HG03025 (cell line): ENCODE data around the gene SCGB1A1.
"Not testable (repeated sequence)": the region's sequence is repeated elsewhere in the genome, so short reads cannot be mapped to it uniquely, and the experiment has no call there.

Experiments used
- ATAC-seq: cut with Tn5 transposase; IDR thresholded peaks from one replicate; pipeline ENCODE4 v1.9.1; 2021; ENCODE audit warnings: mild to moderate bottlenecking, moderate library complexity; ENCODE audit not compliant: unreplicated experiment, low FRiP score

Gene SCGB1A1

DNA sequence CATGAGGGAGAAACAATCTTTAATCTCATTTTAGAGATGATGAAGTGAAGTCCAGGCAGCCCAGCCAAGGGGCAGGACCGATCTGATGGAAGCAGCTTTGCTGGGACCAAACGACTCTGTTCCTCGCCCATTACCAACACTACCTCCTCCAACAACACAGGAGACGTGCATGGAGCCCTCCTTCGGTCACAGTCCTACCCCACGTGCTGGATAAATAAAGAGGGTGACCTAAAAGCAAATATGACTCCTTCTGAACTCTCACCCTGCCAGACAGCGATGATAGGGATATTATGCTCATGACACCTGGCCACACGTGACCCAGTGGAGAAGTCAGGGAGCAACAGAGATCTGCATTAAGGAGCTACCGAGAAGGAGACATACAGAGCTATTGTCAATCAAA, 26.0 kb downstream of the SCGB1A1 start:
- ATAC-seq: no peak

DNA sequence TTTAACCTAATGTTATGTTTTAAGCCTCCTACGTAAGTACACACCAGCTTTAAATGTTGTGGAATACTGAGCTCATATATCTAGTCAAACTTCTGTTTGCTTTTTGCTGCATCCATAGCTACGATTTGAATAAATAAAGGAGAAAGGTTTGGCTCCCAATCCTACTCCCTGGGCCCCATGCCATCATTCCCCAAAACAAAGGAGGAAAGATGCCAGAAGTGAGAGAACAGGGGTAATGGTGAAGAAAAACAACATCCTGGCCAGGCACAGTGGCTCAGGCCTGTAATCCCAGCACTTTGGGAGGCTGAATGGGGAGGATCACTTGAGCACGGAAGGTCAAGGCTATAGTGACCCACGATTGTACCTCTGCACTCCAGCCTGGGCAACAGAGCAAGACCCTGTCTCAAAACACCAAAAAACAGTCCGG, 26.5 kb downstream of the SCGB1A1 start:
- no peak for ATAC-seq

DNA sequence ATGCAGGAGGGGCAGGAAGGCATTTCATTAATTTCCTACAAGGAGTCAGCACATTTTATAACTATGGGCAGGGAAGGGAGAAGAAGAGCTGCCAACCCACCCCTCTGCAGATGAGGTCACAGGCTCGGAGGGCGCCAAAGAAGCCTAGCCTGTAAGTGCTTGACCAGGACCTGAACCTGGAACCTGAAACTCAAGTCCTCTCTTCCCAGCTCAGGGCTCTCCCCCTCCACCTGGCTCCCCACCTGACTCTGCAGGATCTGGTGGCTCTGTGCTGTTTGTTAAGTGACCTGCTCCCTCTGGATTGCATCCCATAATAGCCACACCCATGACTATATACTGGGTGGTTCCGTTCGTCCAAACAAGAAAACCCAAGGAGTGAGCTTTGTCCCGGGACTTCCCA, 27.3 kb downstream of the SCGB1A1 start:
- ATAC-seq: no peak

DNA sequence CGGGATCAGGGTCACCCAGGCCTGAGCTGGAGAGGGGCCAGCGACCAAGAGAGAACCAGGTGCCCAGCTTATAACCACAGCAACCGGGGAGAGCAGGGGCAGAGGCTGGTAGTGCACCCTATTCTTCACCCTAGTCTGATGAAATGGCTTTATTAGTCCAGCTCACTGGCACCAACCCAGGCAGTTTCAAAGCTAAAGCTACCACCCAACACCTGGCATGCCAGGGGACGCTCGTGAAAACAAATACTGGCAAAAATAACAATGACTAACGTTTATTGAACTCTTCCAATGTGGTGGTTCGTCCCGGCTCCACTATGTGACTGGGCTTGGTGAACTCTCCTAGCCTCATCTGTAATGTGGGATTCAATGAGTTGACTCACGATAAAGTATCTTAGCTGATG, 30.6 kb downstream of the SCGB1A1 start:
- no peak for ATAC-seq

DNA sequence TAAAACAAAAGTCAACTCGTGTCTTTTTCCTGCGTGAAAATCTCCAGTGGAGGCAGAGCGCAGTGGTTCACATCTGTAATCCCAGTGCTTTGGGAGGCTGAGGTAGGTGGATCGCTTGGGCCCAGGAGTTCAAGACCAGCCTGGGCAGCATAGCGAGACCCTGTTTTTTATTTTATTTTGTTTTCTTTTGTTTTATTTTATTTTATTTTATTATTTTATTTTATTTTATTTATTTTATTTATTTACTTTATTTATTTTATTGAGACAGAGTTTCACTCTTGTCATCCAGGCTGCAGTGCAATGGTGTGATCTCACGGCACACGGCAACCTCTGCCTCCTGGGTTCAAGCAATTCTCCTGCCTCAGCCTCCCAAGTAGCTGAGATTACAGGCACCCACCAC, 31.1 kb downstream of the SCGB1A1 start:
- ATAC-seq: not testable (repeated sequence)

DNA sequence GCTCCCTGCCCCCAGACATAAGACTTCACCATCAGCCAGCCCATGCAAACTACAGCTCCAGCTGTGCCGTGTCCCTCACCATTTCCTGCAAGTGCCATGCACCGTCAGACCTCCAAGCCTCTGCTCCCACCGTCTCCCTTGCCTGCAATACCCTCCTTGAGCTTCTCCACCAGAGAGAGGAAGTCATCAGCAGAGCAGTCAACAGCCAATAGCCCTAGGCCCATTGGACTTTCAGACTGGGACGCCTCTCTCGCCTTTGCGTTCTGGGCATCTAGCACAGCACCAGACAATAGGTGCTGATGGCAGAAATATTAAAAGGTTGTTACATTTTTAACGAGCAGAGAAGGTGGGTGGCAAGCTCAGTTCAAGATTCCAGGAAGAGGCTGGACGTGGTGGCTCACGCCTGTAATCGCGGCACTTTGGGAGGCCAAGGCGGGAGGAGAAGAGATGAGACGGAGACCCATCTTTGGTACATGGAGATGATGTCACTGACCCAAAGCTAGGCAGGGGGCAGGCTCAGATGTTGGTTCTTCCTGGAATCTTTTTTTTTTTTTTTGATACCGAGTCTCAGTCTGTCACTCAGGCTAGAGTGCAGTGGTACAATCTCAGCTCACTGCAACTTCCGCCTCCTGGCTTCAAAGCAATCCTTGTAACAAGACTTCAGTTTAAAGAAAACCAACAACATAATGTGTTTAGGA, 31.9 kb downstream of the SCGB1A1 start:
- no peak for ATAC-seq

DNA sequence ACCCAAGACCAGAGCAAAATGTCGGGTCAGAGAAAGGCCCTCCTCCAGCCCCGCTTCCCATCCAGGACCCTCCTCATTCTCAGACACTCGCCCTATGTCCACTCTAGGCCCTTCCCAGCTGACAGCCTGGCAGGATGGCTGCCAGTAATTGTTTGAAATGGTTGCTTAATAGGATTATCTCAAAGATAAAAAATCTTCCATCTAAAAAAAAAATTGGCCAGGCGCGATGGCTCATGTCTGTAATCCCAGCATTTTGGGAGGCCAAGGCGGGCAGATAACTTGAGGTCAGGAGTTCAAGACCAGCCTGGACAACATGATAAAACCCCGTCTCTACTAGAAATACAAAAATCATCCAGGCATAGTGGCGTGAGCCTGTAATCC, 32.4 kb downstream of the SCGB1A1 start:
- ATAC-seq: no peak

DNA sequence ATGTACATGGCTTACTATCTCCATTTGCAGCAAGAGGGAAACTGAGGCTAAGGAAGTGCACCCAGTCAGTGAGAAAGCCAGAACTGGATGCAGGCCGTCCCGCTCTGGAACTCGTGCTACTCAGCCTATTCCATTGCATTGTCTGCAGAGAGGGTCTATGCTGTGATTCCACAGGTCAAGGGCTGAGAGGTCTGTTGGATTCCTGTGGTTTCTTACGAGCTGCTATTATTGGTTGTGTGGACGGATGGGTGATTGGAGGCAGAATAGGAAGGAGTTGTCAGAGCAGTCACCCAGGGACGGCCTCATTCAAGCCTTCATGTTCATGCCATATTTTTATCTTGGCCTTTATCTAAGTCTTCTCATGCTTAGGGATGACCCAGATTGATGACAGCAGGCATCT, 33.4 kb downstream of the SCGB1A1 start:
- no peak for ATAC-seq

DNA sequence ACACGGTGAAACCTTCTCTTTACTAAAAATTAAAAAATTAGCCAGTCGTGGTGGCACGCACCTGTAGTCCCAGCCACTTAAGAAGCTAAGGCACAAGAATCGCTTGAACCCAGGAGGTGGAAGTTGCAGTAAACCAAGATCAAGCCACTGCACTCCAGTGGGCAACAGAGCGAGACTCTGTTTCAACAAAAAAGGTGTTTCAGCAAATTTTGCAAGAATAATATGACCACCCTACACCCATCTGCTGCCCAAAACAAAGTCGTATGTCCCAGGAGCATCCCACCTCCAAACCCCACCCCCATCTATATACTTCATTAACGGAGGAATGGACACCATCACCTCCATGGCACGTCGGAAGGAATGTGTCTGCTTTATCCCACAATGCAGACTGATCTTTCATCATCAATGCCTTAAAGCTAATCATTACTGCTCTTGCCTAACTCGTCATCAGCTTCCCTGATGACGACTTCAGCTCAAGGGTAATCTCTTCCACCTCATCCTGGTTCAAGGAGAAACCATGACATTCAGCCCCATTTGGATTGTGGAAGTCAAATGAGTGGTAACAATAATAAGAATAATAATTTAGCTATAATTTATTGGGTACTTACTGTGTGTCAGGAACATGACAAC, 34.1 kb downstream of the SCGB1A1 start:
- no peak for ATAC-seq

DNA sequence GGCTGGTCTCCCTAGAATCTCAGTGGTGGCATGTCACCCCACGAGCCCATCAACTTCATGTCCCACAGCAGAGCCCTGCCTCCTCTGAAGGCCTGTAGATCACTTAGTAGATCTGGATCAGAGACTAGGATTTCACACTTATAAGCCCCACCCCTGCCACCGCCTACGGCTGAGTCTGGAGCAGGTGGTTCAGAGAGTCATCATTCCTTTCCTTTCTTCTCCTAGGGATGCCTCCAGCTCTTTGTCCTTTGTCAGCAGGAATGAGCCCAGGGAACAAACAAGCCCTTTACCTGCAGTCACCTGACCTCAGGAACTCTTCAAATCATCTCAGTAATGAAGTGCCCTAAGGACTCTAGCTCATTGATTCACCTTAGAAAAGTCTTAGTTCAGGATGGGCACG, 37.8 kb downstream of the SCGB1A1 start:
- ATAC-seq: no peak

DNA sequence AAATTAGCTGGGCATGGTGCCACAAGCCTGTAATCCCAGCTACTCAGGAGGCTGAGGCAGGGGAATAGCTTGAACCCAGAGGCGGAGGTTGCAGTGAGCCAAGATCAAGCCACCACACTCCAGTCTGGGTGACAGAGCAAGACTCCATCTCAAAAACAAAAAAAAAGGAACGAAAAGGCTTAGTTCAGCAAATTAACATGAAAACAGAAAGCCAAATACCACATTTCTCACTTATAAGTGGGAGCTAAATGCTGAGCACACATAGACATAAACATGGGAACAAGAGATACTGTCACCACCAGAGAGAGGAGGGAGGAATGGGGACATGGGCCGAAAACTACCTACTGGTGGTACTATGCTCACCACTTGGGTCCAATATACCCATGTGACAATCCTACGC, 38.6 kb downstream of the SCGB1A1 start:
- no peak for ATAC-seq

DNA sequence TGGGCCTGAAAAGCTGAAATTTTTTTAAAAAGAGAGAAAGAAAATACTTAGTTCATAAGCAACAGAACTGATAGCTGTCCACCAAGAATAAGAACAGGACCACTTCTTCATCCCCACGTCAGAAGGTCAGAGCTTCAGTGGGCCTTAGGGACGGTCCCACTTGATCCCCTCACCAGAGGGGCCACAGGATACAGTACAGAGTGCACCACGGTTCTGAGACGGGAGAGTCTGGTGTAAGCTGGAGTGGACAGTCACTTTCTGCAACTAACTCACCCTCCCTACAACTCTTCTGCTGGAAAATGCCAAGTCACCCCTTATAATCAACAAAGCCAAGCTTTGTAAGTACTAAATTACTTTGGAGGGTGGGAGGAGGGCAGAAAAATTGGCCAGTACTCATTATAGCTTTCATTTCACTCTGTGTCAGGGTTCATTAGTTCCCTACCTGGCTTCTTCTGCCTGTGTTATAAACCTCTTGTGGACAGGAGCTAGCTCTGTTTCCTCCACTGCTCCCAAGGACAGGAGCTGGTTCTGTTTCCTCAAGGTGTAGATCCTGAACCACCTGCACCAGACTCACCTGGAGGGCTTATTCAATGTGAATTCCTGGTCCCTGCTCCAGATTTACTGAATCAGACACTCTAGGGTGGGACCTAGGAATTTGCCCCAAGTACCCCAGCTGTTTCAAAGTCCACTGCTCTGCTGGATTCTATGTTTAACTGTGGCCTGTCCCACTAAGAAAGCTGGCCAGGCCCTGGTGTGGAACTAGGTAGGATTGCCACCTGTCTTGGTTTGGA, 39.6 kb downstream of the SCGB1A1 start:
- no peak for ATAC-seq

DNA sequence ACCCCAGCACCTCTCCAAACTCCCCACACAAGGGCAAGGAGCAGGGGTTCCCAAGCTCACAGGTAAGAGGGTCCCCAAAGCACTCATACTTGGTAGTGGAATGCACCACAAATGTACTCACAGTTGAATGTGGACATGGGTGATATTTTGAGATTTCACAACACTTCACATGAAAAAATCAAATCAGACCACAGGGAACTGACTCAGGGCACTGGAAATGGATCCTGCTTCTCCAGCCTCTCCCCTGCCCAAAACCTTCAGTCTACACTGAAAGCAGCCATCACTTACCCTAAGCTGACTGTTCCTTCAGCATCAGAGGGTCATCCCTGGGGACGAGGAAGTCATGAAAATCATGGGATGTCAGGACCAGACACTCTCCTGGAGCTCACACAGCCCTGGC, 40.2 kb downstream of the SCGB1A1 start:
- ATAC-seq: no peak

DNA sequence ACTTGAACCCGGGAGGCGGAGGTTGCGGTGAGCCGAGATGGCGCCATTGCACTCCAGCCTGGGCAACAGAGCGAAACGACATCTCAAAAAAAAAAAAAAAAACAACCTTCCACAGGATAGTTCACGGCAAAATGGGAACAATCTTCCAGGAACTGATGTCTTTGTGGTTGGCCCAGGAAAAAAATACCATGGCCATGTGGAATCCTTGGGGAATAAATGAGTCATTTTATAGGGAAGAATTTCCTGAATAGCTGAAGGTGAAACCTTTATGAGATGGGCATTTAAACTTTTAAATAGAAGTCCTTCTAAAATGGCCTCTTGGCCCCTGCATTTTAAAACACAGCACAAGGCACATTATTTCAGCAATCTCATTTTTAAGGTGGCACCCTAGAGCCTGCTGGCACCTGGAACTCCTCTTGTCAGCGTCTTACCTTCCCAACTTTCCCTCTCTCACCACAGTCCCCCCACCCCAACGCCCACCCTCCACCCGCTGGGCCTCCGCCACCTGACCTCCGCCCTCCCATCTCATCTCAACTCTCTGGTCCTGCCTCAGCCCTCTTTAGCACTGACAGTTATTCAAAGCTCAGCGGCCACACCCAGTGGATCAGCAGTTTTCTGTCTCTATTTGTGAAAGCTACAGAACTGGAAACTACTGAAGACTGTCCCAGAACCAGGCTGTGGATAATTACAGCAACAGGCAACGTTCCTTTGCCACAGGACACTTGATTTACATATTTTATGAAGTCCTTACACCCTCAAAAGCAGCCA, 43.1 kb downstream of the SCGB1A1 start:
- no peak for ATAC-seq

DNA sequence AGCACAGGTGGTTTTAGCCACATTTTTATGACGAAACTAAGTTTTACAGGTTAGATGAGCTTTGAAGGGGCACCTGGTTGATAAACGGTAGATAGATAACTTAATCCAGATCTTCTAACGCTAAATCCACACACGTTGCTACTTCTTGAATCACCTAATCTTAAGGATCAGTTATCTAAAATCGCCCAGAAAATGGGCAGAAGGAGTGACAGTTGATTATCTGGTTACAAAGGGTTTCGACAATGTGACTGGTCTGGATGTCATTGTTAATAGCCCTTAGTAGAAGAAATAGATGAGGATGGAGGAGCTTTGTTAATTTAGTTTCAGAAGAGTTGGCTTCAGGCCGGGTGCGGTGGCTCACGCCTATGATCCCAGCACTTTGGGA, 43.7 kb downstream of the SCGB1A1 start:
- no peak for ATAC-seq

DNA sequence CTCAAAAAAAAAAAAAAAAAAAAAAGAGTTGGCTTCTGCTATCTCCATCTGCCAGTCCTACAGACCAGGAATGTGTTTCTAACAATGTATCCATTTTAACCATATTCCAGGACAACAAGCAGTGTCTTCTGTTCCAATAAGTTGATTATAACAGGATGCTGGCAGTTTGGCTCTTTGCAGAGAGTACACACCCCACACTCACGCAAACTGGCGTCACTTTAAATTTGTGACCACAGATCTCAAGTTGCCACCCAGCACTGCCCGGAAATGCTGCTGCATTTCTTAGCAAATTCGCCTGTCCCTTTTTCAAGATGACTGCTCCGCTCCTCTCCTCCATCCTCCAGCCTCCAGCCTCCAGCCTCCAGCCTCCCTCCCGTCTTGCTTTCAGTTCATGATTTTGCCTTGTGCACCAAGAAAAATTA, 44.3 kb downstream of the SCGB1A1 start:
- no peak for ATAC-seq

DNA sequence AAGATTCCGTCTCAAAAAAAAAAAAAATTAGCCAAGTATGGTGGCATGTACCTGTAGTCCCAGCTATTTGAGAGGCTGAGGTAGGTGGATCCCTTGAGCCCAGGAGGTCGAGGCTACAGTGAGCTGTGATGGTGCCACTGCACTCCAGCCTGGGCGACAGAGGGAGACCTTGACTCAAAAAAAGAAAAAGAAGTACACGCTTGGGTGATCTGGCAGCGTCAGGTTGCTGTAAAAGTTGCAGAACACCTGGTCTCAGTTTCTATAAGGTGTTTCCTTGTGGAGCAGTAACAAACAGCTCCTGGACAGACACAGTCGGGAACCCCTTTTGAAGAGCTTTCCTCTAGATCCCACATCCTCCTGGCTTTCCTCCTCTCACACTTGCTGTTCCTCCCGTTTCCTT, 45.8 kb downstream of the SCGB1A1 start:
- ATAC-seq: no peak

DNA sequence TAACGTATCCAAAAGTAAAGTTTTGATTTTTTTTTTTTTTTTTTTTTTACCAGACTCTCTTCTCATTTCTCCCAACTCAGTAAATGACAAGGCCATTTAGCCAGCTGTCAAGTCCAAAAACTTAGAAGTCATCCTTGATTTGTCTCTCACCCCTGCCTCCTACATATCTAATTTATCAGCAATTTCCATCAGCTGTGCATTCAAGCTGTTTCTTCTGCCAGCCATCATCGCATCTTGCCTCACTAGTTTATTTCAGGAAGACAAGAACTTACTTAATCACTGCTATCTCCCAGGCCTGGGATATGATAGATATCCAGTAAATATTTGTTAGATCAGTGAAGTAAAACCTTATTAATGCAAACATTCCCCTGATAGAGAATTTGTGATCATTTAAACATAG, 47.6 kb downstream of the SCGB1A1 start:
- no peak for ATAC-seq

DNA sequence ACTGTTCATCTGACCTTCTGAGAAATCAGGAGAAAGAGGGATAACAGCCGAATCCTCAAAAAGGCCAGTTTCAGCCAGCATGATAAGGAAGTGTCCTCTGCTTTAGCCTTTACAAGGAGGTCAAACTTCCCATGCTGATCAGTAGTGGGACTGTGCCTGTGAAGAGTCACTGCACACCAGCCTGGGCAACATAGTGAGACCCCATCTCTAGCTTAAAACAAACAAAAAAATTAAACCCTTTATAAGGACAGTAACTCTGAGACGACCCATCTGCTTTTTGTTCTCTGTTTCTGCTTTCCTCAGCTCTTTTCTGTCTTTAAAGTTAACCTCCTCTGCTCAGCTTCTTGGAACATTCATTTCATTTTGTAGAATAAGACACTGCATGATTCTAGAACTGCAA, 49.7 kb downstream of the SCGB1A1 start:
- no peak for ATAC-seq

DNA sequence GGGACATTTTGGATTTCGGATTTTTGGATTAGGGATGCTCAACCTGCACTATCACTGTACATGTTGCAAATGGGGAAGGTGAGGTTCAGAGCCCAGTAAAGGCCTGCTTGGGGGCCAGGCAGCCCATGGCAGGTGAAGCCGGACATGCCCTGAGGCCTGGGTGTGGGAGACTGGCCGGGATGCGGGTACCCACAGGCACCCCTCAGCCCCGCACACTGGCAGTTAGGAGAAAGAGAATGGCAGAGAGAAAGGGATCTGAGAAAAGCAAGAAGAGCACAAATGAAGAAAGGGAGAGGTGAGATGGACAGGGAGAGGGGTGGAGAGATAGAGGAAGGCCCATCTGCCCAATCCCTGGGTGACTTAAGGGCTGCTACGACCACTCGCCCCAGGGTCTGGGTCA, 52.8 kb downstream of the SCGB1A1 start:
- ATAC-seq: no peak
